Omental fat pad (tissue), 4 donors: ENCODE measurements around the gene PKNOX2. TPM values are rescaled to one million over a fixed set of nuclear protein-coding genes. Genes with fewer than 3 reads are reported as not detected.

Experiments used
- ATAC-seq: fragments of 150-250 bp; one replicate; pipeline ENCODE4 v1.9.1; 2016; ENCODE audit warnings: mild to moderate bottlenecking, moderate library complexity; ENCODE audit not compliant: low FRiP score
- DNase-seq: peaks from one replicate; pipeline ENCODE4 v3.0.0-alpha.2; 2019; ENCODE audit warnings: low spot score
- CTCF ChIP-seq, 3 donors: fragments of 450-650 bp; IDR thresholded peaks; one replicate each; pipeline ENCODE4 v1.5.1; 2016 to 2017; ENCODE audit warnings: antibody characterized with exemption in 3 of 3, mild to moderate bottlenecking in 3 of 3, moderate library complexity in 2 of 3
- total RNA-seq, 4 donors: library from RNA; depleted of rRNA; stranded (reverse); fragments of >200 nt; gene quantifications; one replicate each; pipeline ENCODE4 v1.1.0, GENCODE V29; 2016

PKNOX2 gene
- total RNA-seq, 4 donors from 2014 or later, result 0.19 to 2.7 (median 0.82) TPM

DNA sequence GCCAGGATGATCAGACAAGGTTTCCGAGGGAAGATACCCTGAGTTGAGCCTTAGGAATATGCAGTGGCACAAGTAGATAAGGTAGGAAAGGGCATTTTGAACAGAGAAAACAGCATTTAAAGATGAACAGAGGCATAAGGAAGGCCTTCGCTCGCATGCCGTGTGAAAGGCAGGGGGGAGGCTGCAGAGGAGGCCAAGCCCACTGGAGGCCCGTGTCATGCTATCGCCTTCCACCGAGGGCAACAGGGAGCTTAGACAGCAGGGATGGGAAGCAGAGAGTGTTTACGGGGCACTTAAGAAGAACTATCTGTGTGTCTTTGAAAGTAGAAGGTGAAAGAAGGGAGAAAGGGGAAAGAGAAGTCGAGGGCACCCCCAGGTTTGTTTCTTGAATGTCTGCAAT is 148.3 kb downstream of the PKNOX2 start:
- TF ChIP-seq CTCF (IDR thresholded peaks at IDR 0.05), result no peak
- no peak for DNase-seq
- no peak for ATAC-seq

DNA sequence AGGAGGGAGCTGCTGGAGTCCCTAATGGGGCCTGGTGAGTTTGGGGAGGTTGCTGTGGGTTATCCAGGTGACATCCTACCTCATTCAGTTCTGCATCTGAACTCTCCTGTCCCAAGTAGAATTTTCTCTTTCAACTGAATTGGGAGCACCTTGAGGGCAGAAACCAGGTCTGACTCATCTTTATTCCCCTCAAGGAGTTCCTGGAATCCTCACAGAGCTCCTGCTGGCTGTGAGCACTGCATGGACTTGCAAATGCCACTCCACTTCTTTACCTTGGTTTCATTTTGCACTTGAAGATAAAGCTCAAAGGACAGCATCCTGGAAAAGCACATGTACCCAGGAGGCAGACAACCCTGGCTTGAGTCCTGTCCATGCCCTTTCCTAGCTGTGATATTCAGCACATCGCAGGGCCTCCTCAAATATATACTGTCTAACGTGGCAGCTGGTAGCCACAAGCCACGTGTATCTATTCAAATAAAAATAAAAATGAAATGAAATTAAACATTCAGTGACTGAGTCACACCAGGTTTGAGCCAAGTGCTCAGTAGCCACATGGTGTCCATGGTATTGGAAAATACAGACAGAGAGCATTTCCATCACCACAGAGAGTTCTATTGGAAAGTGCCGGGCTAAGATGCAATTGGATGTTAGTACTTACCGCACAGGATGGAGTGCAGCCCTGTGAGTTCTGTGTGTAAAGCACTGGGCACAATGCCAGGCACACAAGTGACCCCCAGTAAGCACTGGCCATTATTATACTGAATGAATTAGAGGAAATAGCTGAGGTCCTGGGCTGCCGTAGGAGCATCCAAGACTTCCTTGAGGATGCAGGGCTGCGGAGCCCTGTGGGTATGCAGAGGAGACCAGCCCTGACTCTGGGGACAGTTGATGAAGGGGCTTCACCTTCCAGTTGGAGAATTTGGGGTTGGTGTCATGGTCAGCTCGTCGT is 149.0 kb downstream of the PKNOX2 start:
- TF ChIP-seq CTCF (IDR thresholded peaks at IDR 0.05), result no peak
- DNase-seq (no peak), ATAC-seq (peak; percentile 8)

DNA sequence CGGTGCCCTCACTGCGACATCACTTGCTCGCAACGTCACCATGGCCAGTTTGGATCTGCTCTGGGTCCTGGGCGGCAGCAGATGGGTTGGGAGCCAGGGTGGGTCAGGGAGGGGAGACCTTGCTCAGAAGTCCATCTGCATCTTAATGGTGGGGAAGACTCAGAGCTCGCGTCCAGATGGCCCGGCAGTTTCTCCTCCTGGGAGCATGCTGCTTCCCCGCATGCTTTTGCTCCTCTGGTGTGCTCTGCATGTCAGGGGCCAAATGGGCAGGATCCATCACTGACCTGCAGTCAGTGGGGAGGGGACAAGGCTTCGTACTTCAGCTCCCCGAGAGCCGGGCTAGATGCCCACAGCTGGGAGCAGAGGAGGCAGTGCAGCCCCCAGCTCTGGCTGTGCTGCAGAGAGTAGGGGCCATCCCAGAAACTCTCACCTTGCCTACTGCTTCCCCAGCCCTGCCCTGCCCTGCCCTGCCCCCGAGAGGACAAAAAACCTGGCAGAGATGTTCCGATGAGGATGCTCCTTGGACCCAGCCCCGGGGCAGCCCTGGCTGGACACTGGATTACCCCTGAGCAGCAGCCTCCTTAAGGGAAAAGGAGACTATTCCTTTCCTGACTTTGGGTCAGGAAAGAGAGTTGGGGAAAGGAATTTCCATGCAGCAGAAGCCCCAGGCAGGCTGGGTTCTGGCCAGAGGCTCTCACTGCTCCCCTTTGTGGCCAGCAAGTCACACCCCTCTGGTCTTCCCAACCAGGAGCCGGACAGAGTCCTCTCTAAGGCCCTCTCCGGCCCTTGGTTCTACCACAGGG is 149.9 kb downstream of the PKNOX2 start:
- no peak for TF ChIP-seq CTCF (IDR thresholded peaks at IDR 0.05)
- ATAC-seq, result no peak
- DNase-seq, result no peak

GRCh38 chr11:125315079-125315740 is 150.7 kb downstream of the PKNOX2 start:
- DNase-seq, result no peak
- TF ChIP-seq CTCF (IDR thresholded peaks at IDR 0.05), result no peak
- ATAC-seq, result peak; percentile 53

DNA sequence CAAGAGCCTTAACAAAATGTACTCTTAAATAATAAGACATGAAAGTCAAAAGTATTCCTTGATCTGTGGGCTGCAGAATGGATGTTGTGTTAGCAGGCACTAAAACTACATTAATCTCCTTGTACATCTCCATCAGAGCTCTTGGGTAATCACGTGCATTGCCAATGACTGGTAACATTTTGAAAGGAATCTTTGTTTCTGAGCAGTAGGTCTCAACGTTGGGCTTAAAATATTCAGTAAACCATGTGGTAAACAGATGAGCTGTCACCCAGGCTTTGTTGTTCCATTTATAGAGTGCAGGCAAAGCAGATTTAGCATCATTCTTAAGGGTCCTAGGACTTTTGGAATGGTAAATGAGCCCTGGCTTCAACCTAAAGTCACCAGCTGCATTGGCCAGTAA is 152.9 kb downstream of the PKNOX2 start:
- ATAC-seq (no peak), DNase-seq (no peak)
- TF ChIP-seq CTCF (IDR thresholded peaks at IDR 0.05), result no peak

DNA sequence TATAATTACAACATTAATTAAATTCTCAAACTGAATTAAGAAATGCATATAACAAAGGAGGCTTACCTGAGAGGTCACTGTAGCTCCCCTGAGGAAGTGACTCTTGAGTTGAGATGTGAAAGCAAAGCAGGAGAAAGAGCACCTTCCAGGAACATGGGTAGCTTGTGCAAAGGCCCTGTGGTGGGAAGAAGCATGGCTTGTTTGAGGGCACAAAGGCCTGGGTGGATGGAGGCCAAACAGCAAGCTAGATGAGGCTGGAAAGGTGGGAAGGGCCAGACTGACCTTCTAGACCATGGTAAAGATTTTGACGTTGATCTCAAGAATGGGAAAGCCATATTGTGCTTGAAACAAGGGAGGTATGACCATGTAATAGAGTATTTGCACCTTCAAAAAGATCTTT is 155.1 kb downstream of the PKNOX2 start:
- TF ChIP-seq CTCF (IDR thresholded peaks at IDR 0.05), result no peak
- ATAC-seq (no peak), DNase-seq (no peak)
